ENCODE results near the gene GALNTL6.
"Not testable (repeated sequence)": the region's sequence is repeated elsewhere in the genome, so short reads cannot be mapped to it uniquely, and the experiment has no call there.

The GALNTL6 gene

GRCh38 chr4:173001571-173001970, 1188.4 kb downstream of the GALNTL6 start:
- no peak for DNase-seq

GRCh38 chr4:173002830-173003561, 1189.8 kb downstream of the GALNTL6 start:
- no peak for DNase-seq

- DNase-seq = no peak
These were observed 1192.9 kb downstream of the GALNTL6 start for GRCh38 chr4:173005912-173006633.

- no peak for DNase-seq
These were observed 1195.2 kb downstream of the GALNTL6 start for GRCh38 chr4:173008436-173008835.

- no peak for DNase-seq
These were observed 1196.1 kb downstream of the GALNTL6 start for GRCh38 chr4:173009129-173009823.

GRCh38 chr4:173012608-173013007, 1199.4 kb downstream of the GALNTL6 start:
- DNase-seq = no peak

GRCh38 chr4:173013232-173013930, 1200.2 kb downstream of the GALNTL6 start:
- peak; percentile 44 to 63 for DNase-seq

GRCh38 chr4:173014113-173014558, 1200.9 kb downstream of the GALNTL6 start:
- no peak for DNase-seq

GRCh38 chr4:173014836-173015235, 1201.6 kb downstream of the GALNTL6 start:
- DNase-seq = no peak

- no peak for DNase-seq
These were observed 1204.6 kb downstream of the GALNTL6 start for GRCh38 chr4:173017802-173018201.

GRCh38 chr4:173018446-173018845, 1205.2 kb downstream of the GALNTL6 start:
- DNase-seq = no peak

GRCh38 chr4:173019664-173020063, 1206.5 kb downstream of the GALNTL6 start:
- no peak for DNase-seq

GRCh38 chr4:173021746-173022573, 1208.8 kb downstream of the GALNTL6 start:
- DNase-seq = not testable (repeated sequence)

- DNase-seq = no peak
These were observed 1211.0 kb downstream of the GALNTL6 start for GRCh38 chr4:173024203-173024602.

- peak; percentile 20 to 47 for DNase-seq
These were observed 1211.9 kb downstream of the GALNTL6 start for GRCh38 chr4:173025131-173025530.

GRCh38 chr4:173037242-173037641, 1224.0 kb downstream of the GALNTL6 start:
- no peak for DNase-seq

- DNase-seq = no peak
These were observed 1225.1 kb downstream of the GALNTL6 start for GRCh38 chr4:173038192-173038896.

GRCh38 chr4:173039617-173040577, 1226.7 kb downstream of the GALNTL6 start:
- no peak for DNase-seq

- no peak for DNase-seq
These were observed 1228.3 kb downstream of the GALNTL6 start for GRCh38 chr4:173041482-173041881.

- DNase-seq = not testable (repeated sequence)
These were observed 1228.9 kb downstream of the GALNTL6 start for GRCh38 chr4:173042139-173042538.
